Kidney epithelial cell (primary cell): Measurements from ENCODE around the gene IDS. TPM values are rescaled to one million over a fixed set of nuclear protein-coding genes. Genes with fewer than 3 reads are reported as not detected.
A peak's percentile ranks its signal among the peaks of the same experiment; 100 is the strongest.

ENCODE experiments used
- DNase-seq: peaks from one replicate; pipeline ENCODE4 v3.0.0-alpha.2; 2010; ENCODE audit warnings: low read depth
- H3K27me3 ChIP-seq: 2 replicates; pipeline ENCODE4 v1.6.0; 2011; ENCODE audit warnings: low read length; ENCODE audit not compliant: control insufficient read depth, insufficient read depth
- H3K36me3 ChIP-seq: 2 replicates; pipeline ENCODE4 v1.5.1; 2011; ENCODE audit warnings: low read length; ENCODE audit not compliant: control insufficient read depth, insufficient read depth
- H3K4me3 ChIP-seq: 2 replicates; pipeline ENCODE4 v1.5.1; 2011; ENCODE audit warnings: low read depth, mild to moderate bottlenecking, control low read depth, low read length
- CTCF ChIP-seq: IDR thresholded peaks from 2 replicates; pipeline ENCODE4 v1.5.1; 2011; ENCODE audit warnings: mild to moderate bottlenecking, moderate library complexity, low read length, control low read depth, inconsistent platforms; ENCODE audit not compliant: insufficient read depth, poor library complexity, severe bottlenecking
- total RNA-seq: library from RNA; depleted of rRNA; stranded (reverse); fragments of >200 nt; gene quantifications from 2 replicates; pipeline ENCODE4 v1.2.3, GENCODE V29; 2015

The IDS gene
- total RNA-seq, 1 donor from 2014 or later: 50.1 TPM

GRCh38 chrX:149497054-149497453 lies 8.1 kb downstream of the IDS start:
- DNase-seq: no peak
- Histone ChIP-seq H3K4me3 (no peak overlapping the region), H3K27me3 (no peaks in the 10 kb centered on the region), H3K36me3 (peaks cover 1% of the 10 kb centered on the region)
- no peak for TF ChIP-seq CTCF

DNA sequence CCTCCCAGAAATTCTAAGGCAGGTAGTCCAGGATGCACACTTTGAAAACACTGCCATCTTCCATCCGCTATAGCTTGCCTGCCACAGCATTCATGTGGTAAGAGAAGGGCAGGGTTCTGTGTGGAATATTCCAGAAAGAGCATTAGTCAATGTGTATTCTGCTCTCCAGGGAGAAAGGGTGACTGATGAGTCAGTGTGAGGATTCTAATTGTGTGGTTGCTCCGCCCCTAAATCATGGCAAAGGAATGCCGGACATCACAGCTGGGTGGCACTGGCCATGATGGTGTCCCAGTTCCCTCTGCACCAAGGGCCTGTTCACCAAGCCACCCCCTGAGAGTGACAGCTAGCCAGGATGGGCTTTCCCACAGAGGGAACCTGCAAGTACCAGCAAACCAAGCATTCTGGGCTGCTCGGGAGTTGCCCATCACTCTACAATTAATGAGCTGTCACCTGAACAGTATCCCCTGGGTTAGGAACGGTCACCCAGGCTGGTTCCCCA lies 9.5 kb downstream of the IDS start:
- no peak for TF ChIP-seq CTCF
- H3K4me3 ChIP-seq: no peak overlapping the region
- peak; percentile 74 for DNase-seq
- no peaks in the 10 kb centered on the region for H3K27me3 ChIP-seq
- peaks cover 1% of the 10 kb centered on the region for H3K36me3 ChIP-seq

- Histone ChIP-seq H3K27me3 (no peaks in the 10 kb centered on the region), H3K36me3 (peaks cover 1% of the 10 kb centered on the region), H3K4me3 (no peak overlapping the region)
- TF ChIP-seq CTCF: no peak
- no peak for DNase-seq
Measured at GRCh38 chrX:149494844-149495565, 10.1 kb downstream of the IDS start.

DNA sequence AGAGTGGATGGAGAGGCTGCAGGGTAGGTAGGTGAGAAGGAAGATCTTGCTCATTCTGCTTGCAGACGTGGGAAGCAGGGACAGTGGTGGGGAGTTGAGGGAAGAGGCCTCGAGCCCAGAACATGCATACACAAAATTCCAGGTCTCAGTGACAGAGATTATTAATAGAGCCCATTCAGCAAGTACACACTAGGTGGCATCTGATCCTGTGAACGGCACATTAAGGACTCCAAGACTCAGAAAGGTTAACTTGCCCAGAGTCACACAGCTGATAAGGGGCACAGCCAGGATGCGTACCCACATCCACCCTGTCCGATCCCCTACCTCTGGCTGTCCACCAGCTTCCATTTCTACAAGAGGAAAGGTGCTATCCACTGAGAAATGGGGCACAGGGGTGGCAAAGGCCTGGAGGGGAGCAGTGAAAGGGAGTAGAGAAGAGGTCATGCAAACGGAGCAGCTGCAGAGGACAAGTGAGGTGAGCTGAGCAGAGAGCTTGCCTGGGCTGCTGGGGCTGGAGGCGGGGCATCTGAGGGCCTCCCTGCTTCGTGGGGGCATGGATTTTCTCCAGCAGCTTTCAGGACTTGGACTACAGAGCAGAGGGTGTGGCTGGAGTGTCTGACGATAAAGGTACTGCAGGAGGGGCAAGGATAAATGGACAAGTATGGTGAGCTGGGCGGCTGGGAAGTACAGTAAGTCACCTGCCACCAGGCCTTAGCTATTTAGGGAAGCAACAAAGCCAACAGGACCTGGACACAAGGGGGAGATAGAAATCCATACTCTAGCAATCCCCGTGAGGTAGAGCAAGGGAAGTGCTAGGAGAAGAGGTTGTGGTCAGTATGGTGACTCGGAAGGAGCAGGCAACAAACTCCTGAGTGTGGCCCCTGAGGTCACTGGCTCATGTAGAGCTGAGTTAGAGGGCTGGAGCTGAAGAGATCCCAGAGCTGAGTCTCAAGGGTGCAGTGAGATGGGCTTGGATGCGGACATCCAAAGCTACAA lies 11.2 kb downstream of the IDS start:
- no peak for DNase-seq
- Histone ChIP-seq H3K27me3 (no peaks in the 10 kb centered on the region), H3K4me3 (no peak overlapping the region), H3K36me3 (peaks cover 1% of the 10 kb centered on the region)
- no peak for TF ChIP-seq CTCF

DNA sequence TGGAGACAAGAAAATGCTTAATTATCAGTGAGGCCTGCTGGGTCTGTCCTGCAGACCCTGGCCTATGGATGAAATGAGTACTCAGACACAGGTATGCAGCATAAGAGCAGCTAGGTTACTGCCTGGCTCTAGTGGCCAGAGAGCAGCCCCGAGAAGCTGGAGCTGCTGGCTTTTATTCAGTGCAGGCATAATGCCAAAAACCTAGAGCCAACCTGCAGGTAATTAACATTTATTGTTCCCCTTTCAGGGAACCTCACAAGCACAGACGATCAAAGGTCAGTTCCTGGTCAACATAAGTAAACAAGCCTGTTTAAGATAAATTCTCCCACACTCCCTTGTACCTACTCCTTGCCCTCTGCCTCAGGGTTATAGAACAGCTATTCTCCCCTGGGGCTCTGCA lies 13.3 kb downstream of the IDS start:
- no peak for DNase-seq
- Histone ChIP-seq H3K4me3 (no peak overlapping the region), H3K27me3 (no peaks in the 10 kb centered on the region), H3K36me3 (peaks cover 1% of the 10 kb centered on the region)
- no peak for TF ChIP-seq CTCF
